K562 (cell line): ENCODE results near the gene BZW2. TPM values are rescaled to one million over a fixed set of nuclear protein-coding genes. Genes with fewer than 3 reads are reported as not detected.

ENCODE experiments used
- AFF4 ChIP-seq: sonication (generic); formaldehyde crosslinking; IDR thresholded peaks from 2 replicates; pipeline ENCODE4 v1.8.0; 2023; ENCODE audit warnings: mild to moderate bottlenecking, missing genetic modification reagents
- CBFA2T3 ChIP-seq: fragments of 450-650 bp; IDR thresholded peaks from 2 replicates; pipeline ENCODE4 v1.6.1; 2017
- CBX5 ChIP-seq: IDR thresholded peaks from 2 replicates; pipeline ENCODE4 v1.6.1; 2014; ENCODE audit warnings: low read depth, borderline replicate concordance
- CREB3 ChIP-seq: fragments of 450-650 bp; conservative IDR thresholded peaks from 2 replicates; pipeline ENCODE4 v1.6.1; 2016; ENCODE audit warnings: missing genetic modification characterization, low read depth, mild to moderate bottlenecking, missing compliant biosample characterization, moderate library complexity
- FOXJ3 ChIP-seq: sonication (generic); formaldehyde crosslinking; IDR thresholded peaks from 2 replicates; pipeline ENCODE4 v1.4.0; 2020; ENCODE audit warnings: mild to moderate bottlenecking, missing genetic modification reagents
- GATAD2A ChIP-seq: fragments of 450-650 bp; IDR thresholded peaks from 2 replicates; pipeline ENCODE4 v1.6.1; 2017
- GTF2E2 ChIP-seq: fragments of 200-800 bp; sonication (Bioruptor generic); IDR thresholded peaks from 2 replicates; pipeline ENCODE4 v1.6.1; 2016; ENCODE audit warnings: missing genetic modification characterization, missing compliant biosample characterization
- HCFC1 ChIP-seq: IDR thresholded peaks from 2 replicates; pipeline ENCODE4 v1.6.1; 2012; ENCODE audit warnings: low read depth, low read length, improper control_type of control experiment
- NR1H2 ChIP-seq: sonication (generic); formaldehyde crosslinking; IDR thresholded peaks from 2 replicates; pipeline ENCODE4 v1.4.0; 2020; ENCODE audit warnings: mild to moderate bottlenecking, missing genetic modification reagents
- PATZ1 ChIP-seq: fragments of 250-450 bp; sonication (Bioruptor Pico); IDR thresholded peaks from 2 replicates; pipeline ENCODE4 v1.5.0; 2020; ENCODE audit warnings: mild to moderate bottlenecking, borderline replicate concordance
- PTTG1 ChIP-seq: fragments of 450-650 bp; IDR thresholded peaks from 2 replicates; pipeline ENCODE4 v1.6.1; 2016; ENCODE audit warnings: low read depth, mild to moderate bottlenecking, missing genetic modification characterization, missing compliant biosample characterization
- SIN3A ChIP-seq, 2 experiments: fragments of 150-350 bp in 1 of 2; IDR thresholded peaks; 2 replicates each; pipeline ENCODE4 v1.6.1; 2011 to 2016; ENCODE audit warnings: borderline replicate concordance in 2 of 2, low read depth in 2 of 2, low read length in 2 of 2, mild to moderate bottlenecking in 2 of 2, moderate library complexity in 2 of 2; ENCODE audit not compliant: control insufficient read depth in 1 of 2
- XRCC3 ChIP-seq: fragments of 450-650 bp; IDR thresholded peaks from 2 replicates; pipeline ENCODE4 v1.6.1; 2017; ENCODE audit warnings: mild to moderate bottlenecking, moderate library complexity
- ZFP91 ChIP-seq: sonication (generic); formaldehyde crosslinking; IDR thresholded peaks from 2 replicates; pipeline ENCODE4 v1.8.0; 2022; ENCODE audit warnings: mild to moderate bottlenecking, missing genetic modification reagents
- ZFPM2 ChIP-seq: fragments of 250-450 bp; sonication (Bioruptor Pico); IDR thresholded peaks from 2 replicates; pipeline ENCODE4 v1.5.1; 2022; ENCODE audit warnings: mild to moderate bottlenecking
- polyA plus RNA-seq, 8 experiments: library from polyadenylated mRNA; depleted of rRNA in 4 of 8; stranded (reverse) in 5 of 8; unstranded in 3 of 8; fragments of >200 nt; fragmentation: Nextera tagmentation in 2 of 8; fragmentation: Illumina TruSeq in 1 of 8; extraction: Ambion mirVana in 2 of 8; extraction: Trizol in 1 of 8; gene quantifications; 2 replicates each; pipeline versions ENCODE4 v1.2.1 to v1.2.3, GENCODE V29; 2011 to 2014; ENCODE audit warnings: inconsistent platforms in 1 of 8, missing spikeins in 1 of 8
- total RNA-seq, 7 experiments: library from RNA; depleted of rRNA in 6 of 7; stranded (reverse); fragments of >200 nt in 6 of 7; fragmentation: Illumina TruSeq in 2 of 7; extraction: Trizol in 2 of 7; gene quantifications; 2 replicates each; pipeline versions ENCODE4 v1.2.1 to v1.2.3, GENCODE V29; 2011 to 2021; ENCODE audit warnings: low replicate concordance in 1 of 7

Gene BZW2
- total and polyA plus RNA-seq, 9 of the 15 experiments (the other 6 are each of a cell fraction or from before 2014, with no cell fraction given) = 140 to 316 (median 173) TPM

- TF ChIP-seq ZFP91 (CRISPR knock-in tag) (peak; percentile 64; the same call in 1 of the 2 replicates), GATAD2A (no peak), CBFA2T3 (no peak), CBX5 (no peak), XRCC3 (no peak), SIN3A (IDR thresholded peaks at IDR 0.05; ENCODE audit: borderline replicate concordance in 2 of 2, control insufficient read depth in 1 of 2, low read depth in 2 of 2, low read length in 2 of 2) (peak; percentile 85 to 89; a peak in 3 of 4 replicates), GTF2E2 (tag) (peak; percentile 99), PTTG1 (tag) (no peak), AFF4 (peak; percentile 75), NR1H2 (no peak; the same call in 1 of the 2 replicates), PATZ1 (CRISPR knock-in tag) (no peak), CREB3 (tag) (no peak), FOXJ3 (CRISPR knock-in tag) (no peak), ZFPM2 (CRISPR knock-in tag) (no peak), HCFC1 (peak; percentile 36)
Observed at GRCh38 chr7:16645593-16646471, at the start of gene BZW2, which contains the start of gene ANKMY2 (continued).
